ENCODE measurements around the gene AARS2.
"Not testable (repeated sequence)": the region's sequence is repeated elsewhere in the genome, so short reads cannot be mapped to it uniquely, and the experiment has no call there.

AARS2 gene

GRCh38 chr6:44312901-44313788 lies at the start of gene AARS2:
TSS of gene AARS2 (minus strand) at chr6:44313347. CDS start at chr6:44313323, 24 bp downstream.
- DNase-seq (ENCODE audit: low spot score) = peak; percentile 93

GRCh38 chr6:44361947-44362346 lies 48.8 kb upstream of the AARS2 start:
- DNase-seq (ENCODE audit: low spot score) = no peak

- DNase-seq (ENCODE audit: low spot score) = no peak
Observed at GRCh38 chr6:44359973-44360372, 46.8 kb upstream of the AARS2 start.

- DNase-seq (ENCODE audit: low spot score) = no peak
Observed at GRCh38 chr6:44356487-44356886, 43.3 kb upstream of the AARS2 start.

- no peak for DNase-seq (ENCODE audit: low spot score)
Observed at GRCh38 chr6:44355640-44356039, 42.5 kb upstream of the AARS2 start.

- no peak for DNase-seq (ENCODE audit: low spot score)
Observed at GRCh38 chr6:44353336-44353735, 40.2 kb upstream of the AARS2 start.

- DNase-seq (ENCODE audit: low spot score) = no peak
Observed at GRCh38 chr6:44352259-44352658, 39.1 kb upstream of the AARS2 start.

GRCh38 chr6:44350650-44350994 lies 37.5 kb upstream of the AARS2 start:
- not testable (repeated sequence) for DNase-seq (ENCODE audit: low spot score)

- DNase-seq (ENCODE audit: low spot score) = no peak
Observed at GRCh38 chr6:44349904-44350649, 36.9 kb upstream of the AARS2 start.

- DNase-seq (ENCODE audit: low spot score) = not testable (repeated sequence)
Observed at GRCh38 chr6:44346818-44347217, 33.7 kb upstream of the AARS2 start.

- DNase-seq (ENCODE audit: low spot score) = no peak
Observed at GRCh38 chr6:44342489-44342888, 29.3 kb upstream of the AARS2 start, which contains the start of gene SPATS1. TSS of gene SPATS1 (plus strand) at chr6:44342650. CDS start at chr6:44343096, 446 bp downstream.

GRCh38 chr6:44342052-44342451 lies 28.9 kb upstream of the AARS2 start:
- no peak for DNase-seq (ENCODE audit: low spot score)

- DNase-seq (ENCODE audit: low spot score) = no peak
Observed at GRCh38 chr6:44341095-44341890, 28.1 kb upstream of the AARS2 start.

- no peak for DNase-seq (ENCODE audit: low spot score)
Observed at GRCh38 chr6:44339763-44340625, 26.8 kb upstream of the AARS2 start.

GRCh38 chr6:44339301-44339700 lies 26.2 kb upstream of the AARS2 start:
- DNase-seq (ENCODE audit: low spot score) = no peak

GRCh38 chr6:44338228-44339122 lies 25.3 kb upstream of the AARS2 start:
- peak; percentile 79 for DNase-seq (ENCODE audit: low spot score)

- DNase-seq (ENCODE audit: low spot score) = no peak
Observed at GRCh38 chr6:44335631-44336030, 22.5 kb upstream of the AARS2 start.

GRCh38 chr6:44333942-44334341 lies 20.8 kb upstream of the AARS2 start:
- no peak for DNase-seq (ENCODE audit: low spot score)

GRCh38 chr6:44333273-44333919 lies 20.2 kb upstream of the AARS2 start:
- DNase-seq (ENCODE audit: low spot score) = no peak

- DNase-seq (ENCODE audit: low spot score) = no peak
Observed at GRCh38 chr6:44332585-44332984, 19.4 kb upstream of the AARS2 start.

Data from D341Med (cell line).